Heart right ventricle (tissue), 16 donors: Measurements from ENCODE around the gene AUTS2. TPM values are rescaled to one million over a fixed set of nuclear protein-coding genes. Genes with fewer than 3 reads are reported as not detected.

Source experiments
- ATAC-seq, 8 donors: fragments of 200-7000 bp; cut with Tn5 transposase; one replicate each; pipeline ENCODE4 v1.9.1; 2020; ENCODE audit warnings: mild to moderate bottlenecking in 8 of 8, moderate library complexity in 8 of 8, moderate number of reproducible peaks in 1 of 8
- DNase-seq, 2 donors: peaks; one replicate each; pipeline ENCODE4 v3.0.0-alpha.2; 2020
- H3K27ac ChIP-seq, 10 donors: fragments of 200-600 bp; sonication (generic) in 2 of 10; one replicate each; pipeline versions ENCODE4 v1.5.0 to v1.8.0; 2020 to 2022; ENCODE audit warnings: mild to moderate bottlenecking in 3 of 10
- H3K27me3 ChIP-seq, 7 donors: fragments of 200-600 bp; one replicate each; pipeline ENCODE4 v1.8.0; 2021 to 2022; ENCODE audit warnings: mild to moderate bottlenecking in 2 of 7
- H3K36me3 ChIP-seq, 9 donors: fragments of 200-600 bp; sonication (generic) in 1 of 9; one replicate each; pipeline versions ENCODE4 v1.5.0 to v1.8.0; 2020 to 2022; ENCODE audit warnings: mild to moderate bottlenecking in 2 of 9
- H3K4me1 ChIP-seq, 9 donors: fragments of 200-600 bp; sonication (generic) in 1 of 9; one replicate each; pipeline versions ENCODE4 v1.5.0 to v1.8.0; 2020 to 2022; ENCODE audit warnings: mild to moderate bottlenecking in 4 of 9
- H3K4me3 ChIP-seq, 10 donors: fragments of 200-600 bp; sonication (generic) in 2 of 10; one replicate each; pipeline versions ENCODE4 v1.5.0 to v1.8.0; 2020 to 2022; ENCODE audit warnings: mild to moderate bottlenecking in 7 of 10, moderate library complexity in 2 of 10
- H3K9me3 ChIP-seq, 11 donors: fragments of 200-600 bp in 10 of 11; sonication (generic) in 2 of 11; one replicate each; pipeline versions ENCODE4 v1.5.0 to v1.8.0; 2013 to 2022; ENCODE audit warnings: mild to moderate bottlenecking in 2 of 11, control low read depth in 1 of 11, moderate library complexity in 1 of 11
- CTCF ChIP-seq, 9 donors: fragments of 200-600 bp; sonication (generic) in 2 of 9; IDR thresholded peaks; one replicate each; pipeline versions ENCODE4 v1.5.0 to v1.8.0; 2021 to 2022; ENCODE audit warnings: antibody characterized with exemption in 9 of 9, mild to moderate bottlenecking in 5 of 9, moderate library complexity in 1 of 9
- WGBS, 2 donors: extraction: QIAGEN DNeasy Blood & Tissue Kit; methylation state at CpG; one replicate each; pipeline ENCODE4 v1.1.7; 2013; ENCODE audit warnings: inconsistent platforms in 1 of 2; 5-methylcytosine and 5-hydroxymethylcytosine counted together
- intact Hi-C, 10 donors: fragments of 100-400 bp; cut with DNase I; formaldehyde crosslinking; loops; one replicate each; pipeline versions ENCODE4 v1.11.1 to v1.14.2; 2022
- polyA plus RNA-seq, 2 donors: library from polyadenylated mRNA; stranded (reverse); fragments of 200-250 nt; gene quantifications; one replicate each; pipeline ENCODE4 v1.2.3, GENCODE V29; 2013
- total RNA-seq, 10 donors: library from RNA; stranded (reverse); fragmentation: NEBNext Ultra II Directional in 3 of 10; extraction: Animal tissue kit (Norgen Biotek cat#: 25700) in 3 of 10; gene quantifications; one replicate each; pipeline versions ENCODE4 v1.2.1 to v1.2.4, GENCODE V29; 2021 to 2023
- donor health status: Arrhythmogenic right ventricular cardiomyopathy.
- donor health status: ischemic (EF 13 %, LVEDD 7.1; RV severe dilation, severe dysfunction).
- donor health status: healthy with polysubstance abuse.
- donor health status: DM: no; HTN: yes; CAD: no.
- donor health status: DM: no; HTN: no; CAD: no.
- donor health status: ischemic (EF 25% LVEDD 6.9; RV normal size, moderate dysfunction).
- donor health status: ischemic (EF 25% LVEDD 5.7; RV mildly dilated, moderate dysfunction).
- donor health status: healthy.
- donor health status: DM: yes; HTN: yes; CAD: no.
- donor health status: Ischemic cardiomyopathy.
- donor health status: ischemic (EF 35%, LVEDD 5.7; RV mildly dilated, moderate dysfunction).
- donor health status: nonischemic (EF 11% LVEDD 7.7; RV severe dilation, severe dysfunction).
- donor health status: DM: yes; HTN: yes; CAD: no.
- donor health status: PGD.
- donor health status: ischemic (EF 29% LVEDD 5.4; RV normal size, mild dysfunction).
- donor health status: nonischemic (EF 23%, LVEDD 6.1; RV moderate dilation, normal function).

The AUTS2 gene
- total and polyA plus RNA-seq, 12 donors = 1.6 to 11.2 (median 7.3) TPM

GRCh38 chr7:70654146-70654545 lies 1055.9 kb downstream of the AUTS2 start:
- no peaks in the 10 kb centered on the region for H3K27me3 ChIP-seq
- no peak for DNase-seq
- H3K9me3 ChIP-seq = no peaks in the 10 kb centered on the region
- peaks cover 0 to 37% (median 12%) of the 10 kb centered on the region in 9 donors for H3K4me1 ChIP-seq
- intact Hi-C loops = no loop called here
- no peak for TF ChIP-seq CTCF (IDR thresholded peaks at IDR 0.05)
- no peak overlapping the region for H3K4me3 ChIP-seq
- H3K36me3 ChIP-seq = no peaks in the 10 kb centered on the region
- H3K27ac ChIP-seq = no peak overlapping the region
- 97 to 99% methylated on average over 3 of the region's 3 CpGs for WGBS, 2 donors
- no peak for ATAC-seq

- 33 to 50% methylated on average over 5 of the region's 5 CpGs for WGBS, 2 donors
- TF ChIP-seq CTCF (IDR thresholded peaks at IDR 0.05) = peak in 1 of 9 donors; percentile 5
- DNase-seq = peak; percentile 46 to 48
Measured at GRCh38 chr7:70654979-70655378, 1056.7 kb downstream of the AUTS2 start.

GRCh38 chr7:70655694-70656093 lies 1057.4 kb downstream of the AUTS2 start:
- ATAC-seq (peak in 1 of 8 donors; percentile 43), DNase-seq (no peak)
- WGBS, 2 donors = 51 to 68% methylated on average over 3 of the region's 3 CpGs
- peaks cover 0 to 37% (median 12%) of the 10 kb centered on the region in 9 donors for H3K4me1 ChIP-seq
- no peaks in the 10 kb centered on the region for H3K27me3 ChIP-seq
- intact Hi-C loops = no loop called here
- peak overlapping the region in 1 of 10 donors; percentile 37 for H3K27ac ChIP-seq
- H3K36me3 ChIP-seq = no peaks in the 10 kb centered on the region
- TF ChIP-seq CTCF (IDR thresholded peaks at IDR 0.05) = no peak
- no peaks in the 10 kb centered on the region for H3K9me3 ChIP-seq
- H3K4me3 ChIP-seq = no peak overlapping the region

More at GRCh38 chr7:70654979-70655378, 1056.7 kb downstream of the AUTS2 start:
- ATAC-seq = peak; percentile 81 to 95 (median 86)
- H3K27ac ChIP-seq = peak overlapping the region in 1 of 10 donors; percentile 37
- no peaks in the 10 kb centered on the region for H3K27me3 ChIP-seq
- peaks cover 0 to 37% (median 12%) of the 10 kb centered on the region in 9 donors for H3K4me1 ChIP-seq
- intact Hi-C loops = no loop called here
- no peak overlapping the region for H3K4me3 ChIP-seq
- H3K9me3 ChIP-seq = no peaks in the 10 kb centered on the region
- no peaks in the 10 kb centered on the region for H3K36me3 ChIP-seq

GRCh38 chr7:70657571-70657970 lies 1059.3 kb downstream of the AUTS2 start:
- intact Hi-C loops = no loop called here
- DNase-seq (peak in 1 of 2 donors; percentile 28), ATAC-seq (peak in 7 of 8 donors; percentile 39 to 84 (median 63))

More at GRCh38 chr7:70657571-70657970, 1059.3 kb downstream of the AUTS2 start:
- no peaks in the 10 kb centered on the region for H3K9me3 ChIP-seq
- no peaks in the 10 kb centered on the region for H3K27me3 ChIP-seq
- no peak overlapping the region for H3K4me3 ChIP-seq
- H3K4me1 ChIP-seq = peaks cover 0 to 37% (median 12%) of the 10 kb centered on the region in 9 donors
- no peak for TF ChIP-seq CTCF (IDR thresholded peaks at IDR 0.05)
- H3K36me3 ChIP-seq = no peaks in the 10 kb centered on the region
- no peak overlapping the region for H3K27ac ChIP-seq
- whole genome bisulfite sequencing, 2 donors = 68 to 78% methylated on average over 5 of the region's 5 CpGs
